BJ (cell line): ENCODE data around the gene UBASH3B. TPM values are rescaled to one million over a fixed set of nuclear protein-coding genes. Genes with fewer than 3 reads are reported as not detected.

Experiments
- CTCF ChIA-PET: fragments of 350-600 bp; formaldehyde crosslinking; extraction: SDS; loops from one replicate; lab custom pipeline; 2021; ENCODE audit warnings: antibody characterized with exemption, inconsistent platforms; lab: Yijun Ruan, JAX
- POLR2A ChIA-PET: fragments of 300-600 bp; sonication (Branson Sonifier 250); formaldehyde crosslinking; extraction: SDS; loops from one replicate; lab custom pipeline; 2021; ENCODE audit warnings: antibody characterized with exemption; lab: Charles Lee
- DNase-seq: peaks from one replicate; pipeline ENCODE4 v3.0.0-alpha.2; 2011; ENCODE audit warnings: low read depth
- H3K27me3 ChIP-seq: 2 replicates; pipeline ENCODE4 v1.6.0; 2011; ENCODE audit warnings: low read length; ENCODE audit not compliant: control insufficient read depth, insufficient read depth
- H3K36me3 ChIP-seq: 2 replicates; pipeline ENCODE4 v1.5.1; 2011; ENCODE audit warnings: low read length; ENCODE audit not compliant: control insufficient read depth, insufficient read depth
- H3K4me3 ChIP-seq: 2 replicates; pipeline ENCODE4 v1.5.1; 2011; ENCODE audit warnings: low read depth, mild to moderate bottlenecking, control low read depth, low read length
- polyA plus RNA-seq: library from polyadenylated mRNA; depleted of rRNA; stranded (reverse); fragments of >200 nt; gene quantifications from 2 replicates; pipeline ENCODE4 v1.2.3, GENCODE V29; 2011
- TF ChIP-seq, protein P1 (sequence below): IDR thresholded peaks from 2 replicates; pipeline ENCODE4 v1.5.1; 2011; ENCODE audit warnings: low read depth, mild to moderate bottlenecking, control low read depth, inconsistent platforms, low read length, moderate library complexity; ENCODE audit not compliant: insufficient read depth

The UBASH3B gene
- polyA plus RNA-seq, 1 experiment: 28.4 TPM

DNA sequence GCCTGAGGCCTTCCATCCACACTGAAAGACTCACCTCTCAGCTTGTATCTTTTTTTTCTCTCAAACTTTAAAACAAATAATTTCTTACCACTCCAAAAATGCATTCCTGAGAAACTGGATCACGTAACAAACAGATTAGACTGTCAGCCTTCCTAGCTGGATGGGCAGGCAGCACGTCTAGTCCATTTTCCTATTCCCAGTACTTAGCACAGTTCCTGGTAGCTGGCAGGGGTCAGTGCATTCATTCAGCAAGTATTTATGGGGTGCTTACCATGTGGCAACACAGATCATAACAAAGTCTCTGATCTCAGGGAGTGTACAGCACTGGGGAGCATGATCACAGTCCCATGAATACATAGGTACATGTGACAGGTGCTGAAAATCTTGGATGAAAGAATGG, 89.6 kb downstream of the UBASH3B start:
- no peak overlapping the region for H3K4me3 ChIP-seq
- H3K27me3 ChIP-seq: no peaks in the 10 kb centered on the region
- POLR2A ChIA-PET: interaction anchor here (0.7 kb wide), 1 partner anchor 29 kb away, joined by 3 read pairs; no protein-coding TSS in a partner anchor
- CTCF ChIA-PET: interaction anchor here (0.8 to 1.3 kb wide), 3 partner anchors 13 to 102 kb away, joined by 3 read pairs; no protein-coding TSS in a partner anchor
- DNase-seq: no peak
- TF ChIP-seq, protein P1, sequence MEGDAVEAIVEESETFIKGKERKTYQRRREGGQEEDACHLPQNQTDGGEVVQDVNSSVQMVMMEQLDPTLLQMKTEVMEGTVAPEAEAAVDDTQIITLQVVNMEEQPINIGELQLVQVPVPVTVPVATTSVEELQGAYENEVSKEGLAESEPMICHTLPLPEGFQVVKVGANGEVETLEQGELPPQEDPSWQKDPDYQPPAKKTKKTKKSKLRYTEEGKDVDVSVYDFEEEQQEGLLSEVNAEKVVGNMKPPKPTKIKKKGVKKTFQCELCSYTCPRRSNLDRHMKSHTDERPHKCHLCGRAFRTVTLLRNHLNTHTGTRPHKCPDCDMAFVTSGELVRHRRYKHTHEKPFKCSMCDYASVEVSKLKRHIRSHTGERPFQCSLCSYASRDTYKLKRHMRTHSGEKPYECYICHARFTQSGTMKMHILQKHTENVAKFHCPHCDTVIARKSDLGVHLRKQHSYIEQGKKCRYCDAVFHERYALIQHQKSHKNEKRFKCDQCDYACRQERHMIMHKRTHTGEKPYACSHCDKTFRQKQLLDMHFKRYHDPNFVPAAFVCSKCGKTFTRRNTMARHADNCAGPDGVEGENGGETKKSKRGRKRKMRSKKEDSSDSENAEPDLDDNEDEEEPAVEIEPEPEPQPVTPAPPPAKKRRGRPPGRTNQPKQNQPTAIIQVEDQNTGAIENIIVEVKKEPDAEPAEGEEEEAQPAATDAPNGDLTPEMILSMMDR: no peak
- H3K36me3 ChIP-seq: no peaks in the 10 kb centered on the region

DNA sequence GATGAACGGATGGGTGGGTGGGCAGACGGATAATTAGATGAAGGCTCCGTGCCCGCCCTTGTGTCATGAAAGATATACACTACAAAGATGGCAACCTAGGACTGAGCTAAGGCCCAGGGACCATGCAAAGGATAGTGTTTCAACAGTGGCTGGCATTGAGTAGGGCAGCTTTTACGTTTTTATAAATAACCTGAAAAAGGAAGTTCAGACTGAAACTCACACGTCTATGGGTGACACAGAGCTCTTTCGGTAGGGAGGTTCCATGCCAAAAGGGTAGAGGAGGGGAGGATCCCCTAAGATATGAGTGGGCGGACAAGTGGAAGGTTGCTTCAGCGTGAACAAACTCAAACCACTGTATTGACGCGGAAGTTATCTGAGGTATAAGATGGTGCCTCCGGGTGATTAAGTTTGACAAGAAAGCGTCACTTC, 90.5 kb downstream of the UBASH3B start:
- ChIA-PET CTCF (interaction anchor here (1.3 kb wide), 2 partner anchors 35 to 103 kb away, joined by 3 read pairs; no protein-coding TSS in a partner anchor), POLR2A (no interaction called here)
- DNase-seq: no peak
- TF ChIP-seq, protein P1: no peak
- no peaks in the 10 kb centered on the region for H3K27me3 ChIP-seq
- no peak overlapping the region for H3K4me3 ChIP-seq
- H3K36me3 ChIP-seq: no peaks in the 10 kb centered on the region

DNA sequence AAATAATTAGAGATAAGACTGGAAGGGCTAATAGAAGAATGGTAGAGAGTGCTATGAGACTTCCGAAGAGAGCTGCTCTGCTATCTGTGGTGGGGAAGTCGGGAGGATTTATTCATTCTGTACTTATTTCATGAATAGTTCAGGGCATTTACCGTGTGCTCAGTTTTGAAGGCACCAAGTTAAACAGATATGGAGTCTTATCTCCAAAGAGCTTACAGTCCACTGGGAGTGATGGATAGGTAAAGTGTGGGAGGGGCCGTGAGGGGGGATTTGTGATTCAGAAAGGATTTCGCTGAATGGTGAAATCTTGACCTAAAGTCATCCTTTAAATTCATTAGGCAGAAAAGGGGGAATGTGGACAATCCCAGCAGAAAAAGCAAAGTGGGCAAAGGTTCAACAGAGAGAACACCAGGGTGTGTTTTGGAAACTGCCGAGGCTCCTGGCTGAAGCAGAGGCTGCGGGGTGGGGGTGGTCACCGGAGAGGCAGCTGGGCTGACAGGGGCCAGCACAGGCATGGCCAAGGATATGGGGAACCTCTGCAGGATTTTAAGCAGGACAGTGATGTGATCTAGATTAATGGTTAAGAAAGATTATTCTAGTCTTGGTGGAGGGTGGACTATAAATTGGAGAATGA, 91.2 kb downstream of the UBASH3B start:
- no peaks in the 10 kb centered on the region for H3K36me3 ChIP-seq
- no peaks in the 10 kb centered on the region for H3K27me3 ChIP-seq
- TF ChIP-seq, protein P1: no peak
- POLR2A ChIA-PET: no interaction called here
- CTCF ChIA-PET: interaction anchor here (1.6 kb wide), 1 partner anchor 41 kb away, joined by 4 read pairs; no protein-coding TSS in a partner anchor
- no peak for DNase-seq
- no peak overlapping the region for H3K4me3 ChIP-seq

DNA sequence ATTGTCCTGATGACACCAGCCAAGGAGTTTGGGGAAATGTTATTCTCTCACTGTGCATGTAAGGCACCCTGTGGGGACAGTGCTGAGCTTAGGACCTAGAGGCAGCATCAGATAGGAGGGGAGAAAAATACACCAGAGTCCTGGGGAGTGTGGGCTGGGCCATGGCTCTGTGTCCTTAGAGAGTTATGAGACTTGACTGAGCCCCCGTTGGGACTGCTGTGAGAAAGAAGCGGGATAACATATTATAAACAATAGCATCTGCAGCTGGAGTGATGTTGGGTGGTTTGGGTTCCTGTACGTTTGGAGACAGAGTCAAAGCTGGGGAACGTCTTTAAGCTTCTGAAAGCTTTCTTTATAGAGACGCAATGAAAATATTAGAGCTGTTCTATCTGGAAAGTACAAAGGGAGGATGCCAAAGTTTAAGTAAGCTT, 91.8 kb downstream of the UBASH3B start:
- POLR2A ChIA-PET: no interaction called here
- H3K4me3 ChIP-seq: no peak overlapping the region
- CTCF ChIA-PET: interaction anchor here (1.0 to 1.6 kb wide), 3 partner anchors 35 to 92 kb away, joined by 3 to 7 read pairs (median 4); partner anchors contain the start of gene UBASH3B
- DNase-seq: no peak
- no peaks in the 10 kb centered on the region for H3K27me3 ChIP-seq
- TF ChIP-seq, protein P1: no peak
- H3K36me3 ChIP-seq: no peaks in the 10 kb centered on the region

DNA sequence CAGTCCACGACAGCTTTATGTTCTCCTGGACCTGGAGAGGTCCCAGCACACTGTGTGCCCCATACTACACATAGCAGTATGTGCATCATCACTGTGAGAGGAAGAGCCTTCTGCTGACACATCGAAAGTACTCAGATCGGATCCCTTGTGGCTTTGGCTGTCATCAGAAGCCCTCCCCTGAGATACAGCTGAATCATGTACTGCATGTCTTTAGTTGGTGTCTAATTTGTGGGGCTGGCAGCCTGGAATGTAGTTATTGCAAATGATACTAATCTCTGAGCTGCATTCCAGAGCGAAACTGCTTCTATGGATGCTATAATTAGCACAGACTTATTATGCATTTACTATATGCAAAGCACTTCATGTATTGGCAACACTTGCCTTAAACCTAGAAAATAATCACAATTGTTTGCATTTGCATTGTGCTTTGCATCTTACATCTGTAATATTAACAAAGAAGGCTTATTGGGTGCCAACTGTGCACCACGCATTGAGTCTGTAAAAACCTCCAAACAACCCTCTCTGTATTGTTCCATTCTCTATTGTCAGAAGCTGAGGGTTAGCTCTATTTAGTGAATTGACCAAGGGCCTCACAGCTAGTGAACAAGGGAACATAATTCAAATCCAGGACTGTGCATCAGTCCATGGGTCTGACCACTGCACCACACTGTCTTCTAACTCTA, 93.6 kb downstream of the UBASH3B start:
- DNase-seq: peak; percentile 67
- Histone ChIP-seq H3K36me3 (no peaks in the 10 kb centered on the region), H3K27me3 (no peaks in the 10 kb centered on the region), H3K4me3 (no peak overlapping the region)
- CTCF ChIA-PET: interaction anchor here (0.6 to 1.9 kb wide), 5 partner anchors 20 to 116 kb away, joined by 3 to 6 read pairs (median 4); no protein-coding TSS in a partner anchor
- TF ChIP-seq, protein P1: no peak
- POLR2A ChIA-PET: interaction anchor here (0.5 to 0.6 kb wide), 2 partner anchors 29 to 126 kb away, joined by 3 to 5 read pairs; no protein-coding TSS in a partner anchor
